Measurements from ENCODE around the gene MAP1B. TPM values are rescaled to one million over a fixed set of nuclear protein-coding genes. Genes with fewer than 3 reads are reported as not detected.

MAP1B gene
- polyA plus RNA-seq, 1 donor from 2014 or later, result 234 TPM

GRCh38 chr5:72161951-72162350 lies 54.7 kb downstream of the MAP1B start:
- no peak overlapping the region for H3K9ac ChIP-seq (ENCODE audit: low read length)
- H3K27me3 ChIP-seq (ENCODE audit: insufficient read depth, low read depth, low read length), result no peaks in the 10 kb centered on the region
- no peaks in the 10 kb centered on the region for H3K9me3 ChIP-seq (ENCODE audit: low read length)
- H3F3A ChIP-seq (ENCODE audit: insufficient read depth, low read length, poor library complexity, severe bottlenecking), result peaks cover 11% of the 10 kb centered on the region
- no peaks in the 10 kb centered on the region for H3K36me3 ChIP-seq (ENCODE audit: insufficient read depth, low read length)
- peaks cover 92% of the 10 kb centered on the region for H4K20me1 ChIP-seq (ENCODE audit: insufficient read depth)
- H3K79me2 ChIP-seq (replicated peaks; ENCODE audit: insufficient read depth, low read length), result peaks cover 97% of the 10 kb centered on the region
- H3K4me2 ChIP-seq (ENCODE audit: low read length), result no peak overlapping the region
- no peak overlapping the region for H3K4me3 ChIP-seq (ENCODE audit: low read length)
- no peaks in the 10 kb centered on the region for H3K9me2 ChIP-seq (ENCODE audit: insufficient read depth, low read length)
- TF ChIP-seq EZH2 (IDR thresholded peaks at IDR 0.05; ENCODE audit: borderline replicate concordance, insufficient read depth, low read length, poor library complexity, severe bottlenecking) (no peak), REST (IDR thresholded peaks at IDR 0.05; ENCODE audit: borderline replicate concordance) (no peak), SMC3 (conservative IDR thresholded peaks at IDR 0.05; ENCODE audit: poor library complexity) (no peak), TAF1 (IDR thresholded peaks at IDR 0.05; ENCODE audit: low read depth) (no peak), CTCF (IDR thresholded peaks at IDR 0.05; ENCODE audit: poor library complexity, severe bottlenecking) (no peak), EP300 (conservative IDR thresholded peaks at IDR 0.05; ENCODE audit: poor library complexity, severe bottlenecking) (no peak)
- H2AFZ ChIP-seq (ENCODE audit: low read depth, low read length), result no peak overlapping the region
- H3K27ac ChIP-seq (ENCODE audit: low read length), result no peak overlapping the region

- H3K9me3 ChIP-seq (ENCODE audit: low read length), result no peaks in the 10 kb centered on the region
- no peak overlapping the region for H3K4me2 ChIP-seq (ENCODE audit: low read length)
- no peak overlapping the region for H3K4me3 ChIP-seq (ENCODE audit: low read length)
- TF ChIP-seq POLR2AphosphoS5 (IDR thresholded peaks at IDR 0.05), result peak; percentile 9
- TF ChIP-seq SMC3 (conservative IDR thresholded peaks at IDR 0.05; ENCODE audit: poor library complexity), result no peak
- no peaks in the 10 kb centered on the region for H3K9me2 ChIP-seq (ENCODE audit: insufficient read depth, low read length)
- H3K27ac ChIP-seq (ENCODE audit: low read length), result no peak overlapping the region
- peaks cover 99% of the 10 kb centered on the region for H3K79me2 ChIP-seq (replicated peaks; ENCODE audit: insufficient read depth, low read length)
- no peak overlapping the region for H2AFZ ChIP-seq (ENCODE audit: low read depth, low read length)
- peaks cover 1% of the 10 kb centered on the region for H3K36me3 ChIP-seq (ENCODE audit: insufficient read depth, low read length)
- H3F3A ChIP-seq (ENCODE audit: insufficient read depth, low read length, poor library complexity, severe bottlenecking), result peaks cover 11% of the 10 kb centered on the region
- peaks cover 91% of the 10 kb centered on the region for H4K20me1 ChIP-seq (ENCODE audit: insufficient read depth)
- H3K27me3 ChIP-seq (ENCODE audit: insufficient read depth, low read depth, low read length), result no peaks in the 10 kb centered on the region
- H3K9ac ChIP-seq (ENCODE audit: low read length), result no peak overlapping the region
Measured at GRCh38 chr5:72163349-72163983, 56.2 kb downstream of the MAP1B start.
